IMR-90 (cell line): ENCODE measurements around the gene MYO5A. TPM values are rescaled to one million over a fixed set of nuclear protein-coding genes. Genes with fewer than 3 reads are reported as not detected.

ENCODE experiments used
- ATAC-seq: fragments of 200-7000 bp; cut with Tn5 transposase; 2 replicates; pipeline ENCODE4 v1.9.1; 2020; ENCODE audit warnings: low read depth, mild to moderate bottlenecking, moderate library complexity
- BruUV-seq: library from RNA; stranded (reverse); fragments of 400-500 nt; replicated peaks from 2 replicates; lab custom pipeline; 2021; lab: Mats Ljungman, UMichigan
- CTCF ChIA-PET: fragments of 300-600 bp; formaldehyde crosslinking; extraction: SDS; loops from one replicate; lab custom pipeline; 2021; ENCODE audit warnings: antibody characterized with exemption; lab: Yijun Ruan, JAX
- POLR2A ChIA-PET: fragments of 300-600 bp; sonication (Branson Sonifier 250); formaldehyde crosslinking; loops from one replicate; lab custom pipeline; 2022; ENCODE audit warnings: antibody characterized with exemption; ENCODE audit not compliant: unreplicated experiment; lab: Charles Lee
- DNase-seq: peaks from one replicate; pipeline ENCODE4 v3.0.0; 2013
- H2AFZ ChIP-seq: replicated peaks from 2 replicates; pipeline ENCODE3; 2013; ENCODE audit warnings: low read length, mild to moderate bottlenecking; ENCODE audit not compliant: poor library complexity
- H2AK5ac ChIP-seq: 2 replicates; pipeline ENCODE4 v1.6.1; 2013; ENCODE audit warnings: low read depth, low read length, inconsistent platforms
- H2AK9ac ChIP-seq: replicated peaks from 2 replicates; pipeline ENCODE3; 2013; ENCODE audit warnings: mild to moderate bottlenecking, low read depth, low read length, moderate library complexity; ENCODE audit not compliant: poor library complexity
- H2BK120ac ChIP-seq: 2 replicates; pipeline ENCODE4 v1.6.1; 2013; ENCODE audit warnings: low read depth, low read length, inconsistent platforms
- H2BK15ac ChIP-seq: 3 replicates; pipeline ENCODE4 v1.6.1; 2013; ENCODE audit warnings: low read depth, low read length, inconsistent platforms
- H2BK20ac ChIP-seq: 2 replicates; pipeline ENCODE4 v1.6.1; 2013; ENCODE audit warnings: low read depth, mild to moderate bottlenecking, inconsistent platforms, low read length, moderate library complexity
- H2BK5ac ChIP-seq: 2 replicates; pipeline ENCODE4 v1.6.1; 2013; ENCODE audit warnings: mild to moderate bottlenecking, low read depth, low read length, inconsistent platforms; ENCODE audit not compliant: poor library complexity, severe bottlenecking
- H3K14ac ChIP-seq: replicated peaks from 2 replicates; pipeline ENCODE4 v1.6.1; 2013; ENCODE audit warnings: low read depth, low read length, inconsistent platforms
- H3K18ac ChIP-seq: 2 replicates; pipeline ENCODE4 v1.6.1; 2013; ENCODE audit warnings: low read depth, low read length, control low read depth
- H3K23ac ChIP-seq: 2 replicates; pipeline ENCODE4 v1.6.1; 2013; ENCODE audit warnings: low read depth, low read length, inconsistent platforms
- H3K27ac ChIP-seq: 2 replicates; pipeline ENCODE4 v1.5.1; 2013; ENCODE audit warnings: mild to moderate bottlenecking, control low read depth, low read length; ENCODE audit not compliant: insufficient read depth
- H3K27me3 ChIP-seq: 2 replicates; pipeline ENCODE4 v1.6.1; 2013; ENCODE audit warnings: low read length; ENCODE audit not compliant: control insufficient read depth, insufficient read depth
- H3K36me3 ChIP-seq: 2 replicates; pipeline ENCODE4 v1.6.1; 2013; ENCODE audit warnings: low read length, mixed read lengths; ENCODE audit not compliant: control insufficient read depth, insufficient read depth
- H3K4ac ChIP-seq: 2 replicates; pipeline ENCODE4 v1.6.1; 2013; ENCODE audit warnings: low read depth, low read length, inconsistent platforms
- H3K4me1 ChIP-seq: 2 replicates; pipeline ENCODE4 v1.6.1; 2013; ENCODE audit warnings: low read length, mixed read lengths; ENCODE audit not compliant: control insufficient read depth, insufficient read depth
- H3K4me2 ChIP-seq: 2 replicates; pipeline ENCODE4 v1.6.1; 2013; ENCODE audit warnings: low read depth, mild to moderate bottlenecking, control low read depth, low read length, moderate library complexity
- H3K4me3 ChIP-seq: 2 replicates; pipeline ENCODE4 v1.5.1; 2013; ENCODE audit warnings: low read depth, mild to moderate bottlenecking, control low read depth, low read length, moderate library complexity; ENCODE audit not compliant: insufficient read depth
- H3K56ac ChIP-seq: 2 replicates; pipeline ENCODE4 v1.6.1; 2013; ENCODE audit warnings: low read length, inconsistent platforms; ENCODE audit not compliant: insufficient read depth; ENCODE audit errors: extremely low read depth
- H3K79me1 ChIP-seq, 2 experiments: 2 replicates each; pipeline ENCODE4 v1.6.1; 2013; ENCODE audit warnings: low read length in 2 of 2, inconsistent platforms in 1 of 2, low read depth in 1 of 2
- H3K9ac ChIP-seq: 2 replicates; pipeline ENCODE4 v1.6.1; 2013; ENCODE audit warnings: low read depth, low read length, control low read depth
- H3K9me1 ChIP-seq: 2 replicates; pipeline ENCODE4 v1.6.1; 2013; ENCODE audit warnings: low read length, inconsistent platforms; ENCODE audit not compliant: insufficient read depth
- H3K9me3 ChIP-seq: 2 replicates; pipeline ENCODE4 v1.6.1; 2013; ENCODE audit warnings: low read length; ENCODE audit not compliant: control insufficient read depth, insufficient read depth
- H4K20me1 ChIP-seq: 2 replicates; pipeline ENCODE4 v1.6.1; 2013; ENCODE audit warnings: low read length, inconsistent platforms; ENCODE audit not compliant: insufficient read depth
- H4K5ac ChIP-seq: 2 replicates; pipeline ENCODE4 v1.6.1; 2013; ENCODE audit warnings: mild to moderate bottlenecking, low read depth, low read length, control low read depth
- H4K8ac ChIP-seq, 2 experiments: 2 replicates each; pipeline ENCODE4 v1.6.1; 2013; ENCODE audit warnings: low read depth in 2 of 2, low read length in 2 of 2, control low read depth in 1 of 2, inconsistent platforms in 1 of 2
- H4K91ac ChIP-seq: 2 replicates; pipeline ENCODE4 v1.6.1; 2013; ENCODE audit warnings: low read depth, low read length, inconsistent platforms; ENCODE audit not compliant: insufficient read depth
- FOS ChIP-seq: fragments of 150-350 bp; IDR thresholded peaks from 2 replicates; pipeline ENCODE4 v1.6.1; 2016; ENCODE audit warnings: low read depth, low read length
- MAFK ChIP-seq: IDR thresholded peaks from 2 replicates; pipeline ENCODE4 v1.6.1; 2012; ENCODE audit warnings: low read depth, low read length, improper control_type of control experiment
- MXI1 ChIP-seq: IDR thresholded peaks from 2 replicates; pipeline ENCODE4 v1.6.1; 2012; ENCODE audit warnings: low read depth, mild to moderate bottlenecking, low read length, moderate library complexity, borderline replicate concordance
- POLR2A ChIP-seq: IDR thresholded peaks from 2 replicates; pipeline ENCODE4 v1.6.1; 2012; ENCODE audit warnings: mild to moderate bottlenecking, low read depth, low read length
- RCOR1 ChIP-seq: IDR thresholded peaks from 2 replicates; pipeline ENCODE4 v1.6.1; 2012; ENCODE audit warnings: mild to moderate bottlenecking, low read length, improper control_type of control experiment; ENCODE audit not compliant: insufficient replicate concordance
- RFX5 ChIP-seq: IDR thresholded peaks from 2 replicates; pipeline ENCODE4 v1.8.0; 2012; ENCODE audit warnings: low read depth, mild to moderate bottlenecking, low read length, moderate library complexity
- SMC3 ChIP-seq: fragments of 150-350 bp; IDR thresholded peaks from 2 replicates; pipeline ENCODE4 v1.6.1; 2016; ENCODE audit warnings: low read depth, mild to moderate bottlenecking, antibody characterized with exemption, low read length, moderate library complexity
- USF2 ChIP-seq: fragments of 150-350 bp; IDR thresholded peaks from 2 replicates; pipeline ENCODE4 v1.6.1; 2017; ENCODE audit warnings: mild to moderate bottlenecking, antibody characterized with exemption, low read length, low read depth
- WGBS, 2 experiments: methylation state at CpG; one replicate each; pipeline versions ENCODE4 v1.1.5 to v1.1.7; 2013; ENCODE audit warnings: missing lambda C conversion rate in 2 of 2; ENCODE audit not compliant: insufficient read length in 1 of 2; ENCODE audit errors: extremely low coverage in 2 of 2; 5-methylcytosine and 5-hydroxymethylcytosine counted together
- dilution Hi-C: fragments of 300-500 bp; cut with HindIII; formaldehyde crosslinking; loops from one replicate; pipeline ENCODE4 v1.14.3; 2018; ENCODE audit warnings: low sequenced_read_pairs; ENCODE audit not compliant: unreplicated experiment
- in situ Hi-C: fragments of 300-500 bp; cut with MboI; formaldehyde crosslinking; loops from 3 replicates; pipeline ENCODE4 v1.14.3; 2019; ENCODE audit warnings: low sequenced_read_pairs, inconsistent platforms, mixed read lengths
- intact Hi-C: fragments of 100-400 bp; cut with micrococcal nuclease; formaldehyde crosslinking; loops from 2 replicates; pipeline ENCODE4 v1.10.0; 2022
- polyA plus RNA-seq, 3 experiments: library from polyadenylated mRNA; depleted of rRNA; stranded (reverse); fragments of >200 nt; gene quantifications; 2 replicates each; pipeline ENCODE4 v1.2.3, GENCODE V29; 2012; ENCODE audit warnings: low replicate concordance in 1 of 3
- total RNA-seq: library from RNA; depleted of rRNA; stranded (reverse); fragments of >200 nt; gene quantifications from 2 replicates; pipeline ENCODE4 v1.2.3, GENCODE V29; 2012
- TF ChIP-seq, protein P1 (sequence below): fragments of 150-350 bp; IDR thresholded peaks from 2 replicates; pipeline ENCODE4 v1.6.1; 2016; ENCODE audit warnings: low read depth, mild to moderate bottlenecking, low read length, moderate library complexity, borderline replicate concordance

Gene MYO5A
- total and polyA plus RNA-seq, 2 of the 4 experiments (the other 2 are of a cell fraction): 19.4 to 69.2 TPM

DNA sequence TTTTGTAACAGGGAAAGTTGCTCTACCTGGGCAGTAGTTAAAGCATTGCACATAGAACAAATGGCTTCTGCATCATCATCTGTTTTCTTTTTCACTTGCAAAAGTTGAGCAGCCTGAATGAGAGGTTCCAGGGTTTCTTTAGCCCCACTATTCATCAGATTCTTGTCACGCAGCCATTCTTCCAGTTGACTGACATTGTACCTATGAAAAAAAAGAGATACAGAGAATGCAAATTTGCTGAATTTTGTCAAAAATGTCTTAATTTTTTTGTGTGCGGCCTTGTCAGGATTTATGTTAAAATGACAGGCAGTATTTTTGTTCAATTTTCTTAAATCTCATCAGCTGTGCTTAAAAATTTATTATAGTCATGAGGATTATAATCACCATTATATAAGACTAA is 211.7 kb downstream of the MYO5A start:
- H3K4me3 ChIP-seq: no peak overlapping the region
- no peak overlapping the region for H3K14ac ChIP-seq
- peaks cover 14% of the 10 kb centered on the region for H3K36me3 ChIP-seq
- POLR2A ChIA-PET: no interaction called here
- H2AK5ac ChIP-seq: no peak overlapping the region
- H3K9ac ChIP-seq: no peak overlapping the region
- H3K79me1 ChIP-seq: no peaks in the 10 kb centered on the region
- no peak overlapping the region for H3K23ac ChIP-seq
- DNase-seq (no peak), ATAC-seq (no peak)
- H3K9me1 ChIP-seq: peaks cover 4% of the 10 kb centered on the region
- no peaks in the 10 kb centered on the region for H3K4me1 ChIP-seq
- H2AFZ ChIP-seq: no peak overlapping the region
- no peak overlapping the region for H4K91ac ChIP-seq
- TF ChIP-seq USF2 (no peak), SMC3 (no peak), RCOR1 (no peak), RFX5 (no peak), MXI1 (no peak), POLR2A (no peak), FOS (no peak), MAFK (no peak)
- TF ChIP-seq, protein P1, sequence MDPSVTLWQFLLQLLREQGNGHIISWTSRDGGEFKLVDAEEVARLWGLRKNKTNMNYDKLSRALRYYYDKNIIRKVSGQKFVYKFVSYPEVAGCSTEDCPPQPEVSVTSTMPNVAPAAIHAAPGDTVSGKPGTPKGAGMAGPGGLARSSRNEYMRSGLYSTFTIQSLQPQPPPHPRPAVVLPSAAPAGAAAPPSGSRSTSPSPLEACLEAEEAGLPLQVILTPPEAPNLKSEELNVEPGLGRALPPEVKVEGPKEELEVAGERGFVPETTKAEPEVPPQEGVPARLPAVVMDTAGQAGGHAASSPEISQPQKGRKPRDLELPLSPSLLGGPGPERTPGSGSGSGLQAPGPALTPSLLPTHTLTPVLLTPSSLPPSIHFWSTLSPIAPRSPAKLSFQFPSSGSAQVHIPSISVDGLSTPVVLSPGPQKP: no peak
- in situ Hi-C loops: no loop called here
- BruUV-seq: no TSS peak
- CTCF ChIA-PET: no interaction called here
- no peak overlapping the region for H3K4me2 ChIP-seq
- no peak overlapping the region for H3K4ac ChIP-seq
- H4K8ac ChIP-seq: no peak overlapping the region
- no peaks in the 10 kb centered on the region for H4K20me1 ChIP-seq
- H3K27me3 ChIP-seq: no peaks in the 10 kb centered on the region
- intact Hi-C loops: no loop called here
- H3K18ac ChIP-seq: no peak overlapping the region
- no peak overlapping the region for H2BK5ac ChIP-seq
- no peak overlapping the region for H2BK15ac ChIP-seq
- no CpG with 5 or more reads among the region's 2 CpGs for WGBS, 2 experiments
- H2AK9ac ChIP-seq: no peak overlapping the region
- no peak overlapping the region for H3K56ac ChIP-seq
- no peak overlapping the region for H2BK20ac ChIP-seq
- dilution Hi-C loops: no loop called here
- no peak overlapping the region for H2BK120ac ChIP-seq
- H4K5ac ChIP-seq: no peak overlapping the region
- no peak overlapping the region for H3K27ac ChIP-seq
- no peaks in the 10 kb centered on the region for H3K9me3 ChIP-seq
